T-helper 1 cell (primary cell): Measurements from ENCODE around the gene LCN15.
A peak's percentile ranks its signal among the peaks of the same experiment; 100 is the strongest.
"Not testable (repeated sequence)": the region's sequence is repeated elsewhere in the genome, so short reads cannot be mapped to it uniquely, and the experiment has no call there.

Source experiments
- DNase-seq, 5 donors: peaks; one replicate each; pipeline ENCODE4 v3.0.0-alpha.2; 2012 to 2020
- total RNA-seq, 4 donors: gene quantifications; one replicate each; lab custom pipeline; 2026; lab: John Stamatoyannopoulos, UW

LCN15 gene
- total RNA-seq = 0 to 0.24 (median 0) reads per million in 4 donors

GRCh38 chr9:136764301-136764891, at the start of gene LCN15:
Gene LCN15, minus strand, starts transcription at chr9:136764518. Its CDS starts 30 bp downstream, at chr9:136764488.
- no peak for DNase-seq

GRCh38 chr9:136808806-136809158, 44.5 kb upstream of the LCN15 start:
- no peak for DNase-seq

GRCh38 chr9:136808075-136808805, 43.9 kb upstream of the LCN15 start:
- DNase-seq = peak in 2 of 5 donors; percentile 37 to 47

GRCh38 chr9:136807281-136808074, 43.2 kb upstream of the LCN15 start, which contains the start of gene RABL6:
Gene RABL6, plus strand, starts transcription at chr9:136807948. Its CDS starts 249 bp downstream, at chr9:136808197.
- peak; percentile 67 to 85 (median 73) for DNase-seq

GRCh38 chr9:136806631-136807201, 42.4 kb upstream of the LCN15 start:
- DNase-seq = no peak

- no peak for DNase-seq
Observed at GRCh38 chr9:136806067-136806466, 41.7 kb upstream of the LCN15 start.

GRCh38 chr9:136805207-136805740, 41.0 kb upstream of the LCN15 start:
- DNase-seq = no peak

- no peak for DNase-seq
Observed at GRCh38 chr9:136804509-136805206, 40.3 kb upstream of the LCN15 start.

- no peak for DNase-seq
Observed at GRCh38 chr9:136803551-136804508, 39.5 kb upstream of the LCN15 start.

GRCh38 chr9:136803009-136803550, 38.8 kb upstream of the LCN15 start:
- DNase-seq = not testable (repeated sequence)

GRCh38 chr9:136802321-136802720, 38.0 kb upstream of the LCN15 start:
- no peak for DNase-seq

- peak; percentile 84 to 92 (median 86) for DNase-seq
Observed at GRCh38 chr9:136799854-136800657, 35.7 kb upstream of the LCN15 start.

GRCh38 chr9:136799079-136799853, 34.9 kb upstream of the LCN15 start:
- no peak for DNase-seq

- no peak for DNase-seq
Observed at GRCh38 chr9:136798708-136799078, 34.4 kb upstream of the LCN15 start.

GRCh38 chr9:136796775-136797347, 32.5 kb upstream of the LCN15 start:
- not testable (repeated sequence) for DNase-seq

- DNase-seq = no peak
Observed at GRCh38 chr9:136796238-136796774, 32.0 kb upstream of the LCN15 start, which contains the start of gene CCDC183. Gene CCDC183, plus strand, starts transcription at chr9:136796338. Its CDS starts 60 bp downstream, at chr9:136796398.

- no peak for DNase-seq
Observed at GRCh38 chr9:136795000-136795348, 30.7 kb upstream of the LCN15 start.
